ENCODE results near the gene ANAPC5.
A peak's percentile ranks its signal among the peaks of the same experiment; 100 is the strongest.

Gene ANAPC5, protein sequence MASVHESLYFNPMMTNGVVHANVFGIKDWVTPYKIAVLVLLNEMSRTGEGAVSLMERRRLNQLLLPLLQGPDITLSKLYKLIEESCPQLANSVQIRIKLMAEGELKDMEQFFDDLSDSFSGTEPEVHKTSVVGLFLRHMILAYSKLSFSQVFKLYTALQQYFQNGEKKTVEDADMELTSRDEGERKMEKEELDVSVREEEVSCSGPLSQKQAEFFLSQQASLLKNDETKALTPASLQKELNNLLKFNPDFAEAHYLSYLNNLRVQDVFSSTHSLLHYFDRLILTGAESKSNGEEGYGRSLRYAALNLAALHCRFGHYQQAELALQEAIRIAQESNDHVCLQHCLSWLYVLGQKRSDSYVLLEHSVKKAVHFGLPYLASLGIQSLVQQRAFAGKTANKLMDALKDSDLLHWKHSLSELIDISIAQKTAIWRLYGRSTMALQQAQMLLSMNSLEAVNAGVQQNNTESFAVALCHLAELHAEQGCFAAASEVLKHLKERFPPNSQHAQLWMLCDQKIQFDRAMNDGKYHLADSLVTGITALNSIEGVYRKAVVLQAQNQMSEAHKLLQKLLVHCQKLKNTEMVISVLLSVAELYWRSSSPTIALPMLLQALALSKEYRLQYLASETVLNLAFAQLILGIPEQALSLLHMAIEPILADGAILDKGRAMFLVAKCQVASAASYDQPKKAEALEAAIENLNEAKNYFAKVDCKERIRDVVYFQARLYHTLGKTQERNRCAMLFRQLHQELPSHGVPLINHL

DNA sequence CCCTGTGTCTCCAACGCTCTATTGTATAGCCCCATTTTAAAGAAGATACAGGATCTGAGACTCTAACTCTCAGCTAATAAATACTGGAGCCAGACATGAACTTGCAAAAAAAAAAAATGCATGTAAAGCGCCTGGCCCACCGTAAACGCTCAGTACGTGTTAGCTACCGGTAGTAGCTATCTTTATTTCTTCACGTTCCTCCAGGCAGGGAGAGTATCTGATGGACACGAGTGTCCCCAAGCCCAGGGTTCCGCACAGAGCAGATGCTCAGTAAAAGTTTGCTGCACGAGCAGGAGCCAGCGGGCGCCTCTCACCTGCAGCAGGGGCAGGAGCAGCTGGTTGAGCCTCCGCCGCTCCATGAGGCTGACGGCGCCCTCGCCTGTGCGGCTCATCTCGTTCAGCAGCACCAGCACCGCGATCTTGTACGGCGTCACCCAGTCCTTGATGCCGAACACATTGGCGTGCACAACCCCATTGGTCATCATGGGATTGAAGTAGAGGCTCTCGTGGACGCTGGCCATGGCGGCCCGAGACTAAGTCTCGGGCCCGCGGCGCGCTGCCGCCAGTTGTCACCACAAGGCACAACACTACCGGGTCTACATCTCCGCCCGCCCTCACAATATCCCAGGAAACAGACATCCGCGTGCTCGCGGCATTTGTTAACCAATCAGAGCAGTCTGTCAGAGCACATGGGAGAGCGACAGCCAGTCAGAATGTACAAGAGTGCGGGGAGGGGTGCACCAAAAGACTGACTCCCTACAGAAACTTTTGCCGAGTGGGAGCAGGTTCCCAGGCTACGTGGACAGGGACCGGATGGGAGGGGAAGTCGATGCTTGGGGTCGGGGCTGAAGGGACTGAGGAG lies at the start of gene ANAPC5:
TSS of gene ANAPC5 (minus strand) at position 592 of the 862 bp plus-strand sequence. CDS start at position 521, 71 bp downstream.
- TF ChIP-seq, protein P1, sequence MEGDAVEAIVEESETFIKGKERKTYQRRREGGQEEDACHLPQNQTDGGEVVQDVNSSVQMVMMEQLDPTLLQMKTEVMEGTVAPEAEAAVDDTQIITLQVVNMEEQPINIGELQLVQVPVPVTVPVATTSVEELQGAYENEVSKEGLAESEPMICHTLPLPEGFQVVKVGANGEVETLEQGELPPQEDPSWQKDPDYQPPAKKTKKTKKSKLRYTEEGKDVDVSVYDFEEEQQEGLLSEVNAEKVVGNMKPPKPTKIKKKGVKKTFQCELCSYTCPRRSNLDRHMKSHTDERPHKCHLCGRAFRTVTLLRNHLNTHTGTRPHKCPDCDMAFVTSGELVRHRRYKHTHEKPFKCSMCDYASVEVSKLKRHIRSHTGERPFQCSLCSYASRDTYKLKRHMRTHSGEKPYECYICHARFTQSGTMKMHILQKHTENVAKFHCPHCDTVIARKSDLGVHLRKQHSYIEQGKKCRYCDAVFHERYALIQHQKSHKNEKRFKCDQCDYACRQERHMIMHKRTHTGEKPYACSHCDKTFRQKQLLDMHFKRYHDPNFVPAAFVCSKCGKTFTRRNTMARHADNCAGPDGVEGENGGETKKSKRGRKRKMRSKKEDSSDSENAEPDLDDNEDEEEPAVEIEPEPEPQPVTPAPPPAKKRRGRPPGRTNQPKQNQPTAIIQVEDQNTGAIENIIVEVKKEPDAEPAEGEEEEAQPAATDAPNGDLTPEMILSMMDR (IDR thresholded peaks at IDR 0.05; ENCODE audit: insufficient read depth, low read length, poor library complexity, severe bottlenecking): no peak
- peak; percentile 93 for DNase-seq (ENCODE audit: extremely low read depth, insufficient read length)
- Histone ChIP-seq H3K27me3 (replicated peaks; ENCODE audit: control insufficient read depth, insufficient read depth, low read length) (no peaks in the 10 kb centered on the region), H3K4me3 (replicated peaks; ENCODE audit: low read depth, low read length) (peak within 1 kb of the TSS; percentile 84), H3K36me3 (ENCODE audit: control insufficient read depth, insufficient read depth, low read length) (no peaks in the 10 kb centered on the region; the same call in none of the 2 replicates)

DNA sequence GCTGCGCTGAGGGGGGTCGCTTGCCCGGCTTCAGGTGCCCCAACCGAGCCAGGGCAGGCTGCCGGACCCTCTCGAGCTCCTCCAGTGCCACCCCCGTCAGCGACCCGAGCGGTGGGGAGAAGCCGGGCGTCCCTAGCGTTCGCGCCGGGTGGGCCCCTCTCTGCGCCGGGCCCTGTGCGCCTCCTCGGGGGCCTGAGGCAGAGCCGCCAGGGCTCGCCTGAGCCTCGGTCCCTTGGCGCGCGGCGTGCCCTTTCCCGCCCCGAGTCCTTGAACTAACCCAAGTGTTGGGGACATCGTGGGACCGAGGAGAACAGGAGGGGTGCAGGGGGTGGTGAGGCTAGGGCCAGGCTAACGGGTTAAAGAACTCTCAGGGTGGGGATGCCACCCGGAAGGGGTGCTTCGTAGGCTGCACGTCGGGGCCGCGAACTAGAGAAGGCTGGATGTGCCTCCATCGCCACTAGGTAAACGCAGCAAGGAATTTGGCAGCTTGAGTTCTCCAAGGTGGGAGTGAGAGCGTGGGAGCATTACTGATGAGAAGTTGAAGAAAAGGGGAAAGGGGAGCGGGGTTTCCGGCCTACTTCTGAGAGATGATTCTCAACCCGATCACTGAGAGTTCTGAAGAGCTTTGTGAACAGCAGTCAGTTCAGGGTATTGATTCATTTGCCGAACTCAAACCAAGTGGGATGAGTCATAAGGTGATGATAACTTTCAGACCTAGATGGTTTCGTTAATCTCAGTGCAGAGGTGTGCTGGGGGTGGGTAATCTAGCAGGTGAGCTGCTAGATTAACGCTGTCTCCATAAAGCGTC lies 48.3 kb upstream of the ANAPC5 start:
- DNase-seq (ENCODE audit: extremely low read depth, insufficient read length): peak; percentile 69

DNA sequence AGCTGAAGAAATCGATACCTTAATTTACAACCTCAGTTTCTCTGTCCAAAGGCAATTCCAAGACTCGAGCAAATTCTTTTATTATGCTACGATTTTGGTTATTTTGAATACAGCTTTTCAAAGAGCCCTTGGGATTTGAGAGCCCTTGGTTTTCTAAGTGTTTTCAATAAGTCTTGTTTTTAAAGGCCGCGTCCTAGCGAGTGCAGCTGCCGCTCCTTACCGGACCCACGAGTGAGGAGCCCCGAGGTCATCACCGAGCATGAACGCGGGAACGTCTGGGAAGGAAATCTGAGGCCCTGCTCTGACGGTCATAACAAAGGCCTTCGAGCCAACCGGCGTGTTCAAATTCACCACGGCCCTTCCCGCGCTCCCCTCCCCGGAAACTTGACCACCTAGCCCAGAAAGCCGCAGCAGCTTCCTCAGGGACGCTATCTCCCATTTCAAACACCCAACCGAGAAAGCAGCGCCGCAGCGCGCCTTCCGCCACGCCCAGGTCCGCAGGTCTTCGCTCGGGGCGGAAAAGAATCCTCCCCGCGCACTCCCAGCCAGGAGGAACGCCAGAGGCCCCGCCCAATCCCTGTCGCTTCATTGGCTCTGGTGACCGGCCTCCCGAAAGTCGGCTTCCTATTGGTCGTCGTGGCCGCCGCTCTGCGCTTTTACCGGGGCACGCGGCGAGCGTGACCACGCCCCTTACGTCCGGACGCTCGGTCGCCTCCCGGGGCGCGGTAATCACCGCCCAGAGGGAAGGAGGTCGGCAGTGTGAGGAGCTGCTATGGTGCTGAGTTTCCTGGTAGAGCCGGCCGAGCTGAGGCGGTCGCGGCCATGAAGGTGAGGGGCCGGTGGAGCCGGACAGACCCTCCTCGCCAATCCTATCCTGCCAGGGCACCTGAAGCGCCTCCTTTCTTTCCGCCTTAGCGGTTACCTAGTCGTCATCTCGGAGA lies 47.5 kb upstream of the ANAPC5 start, which contains the start of gene RNF34:
TSS of gene RNF34 (plus strand) at position 728 of the 941 bp plus-strand sequence. CDS start at position 823, 95 bp downstream.
- TF ChIP-seq, protein P1 (IDR thresholded peaks at IDR 0.05; ENCODE audit: insufficient read depth, low read length, poor library complexity, severe bottlenecking): no peak
- Histone ChIP-seq H3K27me3 (replicated peaks; ENCODE audit: control insufficient read depth, insufficient read depth, low read length) (no peaks in the 10 kb centered on the region), H3K4me3 (replicated peaks; ENCODE audit: low read depth, low read length) (peak within 1 kb of the TSS; percentile 88), H3K36me3 (ENCODE audit: control insufficient read depth, insufficient read depth, low read length) (peaks cover under 1% of the 10 kb centered on the region)
- peak; percentile 99 for DNase-seq (ENCODE audit: extremely low read depth, insufficient read length)

More for the DNA sequence above, 48.3 kb upstream of the ANAPC5 start:
- TF ChIP-seq, protein P1 (IDR thresholded peaks at IDR 0.05; ENCODE audit: insufficient read depth, low read length, poor library complexity, severe bottlenecking): no peak
- peaks cover 6% of the 10 kb centered on the region for H3K36me3 ChIP-seq (ENCODE audit: control insufficient read depth, insufficient read depth, low read length)
- peak overlapping the region; percentile 88 for H3K4me3 ChIP-seq (replicated peaks; ENCODE audit: low read depth, low read length)
- H3K27me3 ChIP-seq (replicated peaks; ENCODE audit: control insufficient read depth, insufficient read depth, low read length): no peaks in the 10 kb centered on the region

DNA sequence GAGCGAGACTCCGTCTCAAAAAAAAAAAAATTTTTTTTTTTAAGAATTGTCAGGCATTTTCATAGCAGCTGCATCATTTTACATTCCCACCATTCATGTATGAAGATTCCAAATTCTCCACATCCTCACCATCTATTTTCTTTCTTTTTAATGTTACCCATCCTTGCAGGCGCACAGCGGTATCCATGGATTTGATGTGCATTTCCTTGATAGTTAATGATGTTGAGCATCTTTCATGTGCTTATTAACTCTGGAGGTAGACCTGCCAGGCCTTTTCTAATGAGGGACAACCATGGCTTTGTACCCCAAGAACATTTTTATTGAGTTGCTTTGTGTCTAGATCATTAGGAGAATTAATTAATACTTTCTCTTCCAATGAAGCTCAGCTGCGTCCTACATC lies 46.1 kb upstream of the ANAPC5 start:
- H3K36me3 ChIP-seq (ENCODE audit: control insufficient read depth, insufficient read depth, low read length): no peaks in the 10 kb centered on the region
- H3K4me3 ChIP-seq (replicated peaks; ENCODE audit: low read depth, low read length): no peak overlapping the region
- H3K27me3 ChIP-seq (replicated peaks; ENCODE audit: control insufficient read depth, insufficient read depth, low read length): no peaks in the 10 kb centered on the region
- no peak for DNase-seq (ENCODE audit: extremely low read depth, insufficient read length)
- TF ChIP-seq, protein P1 (IDR thresholded peaks at IDR 0.05; ENCODE audit: insufficient read depth, low read length, poor library complexity, severe bottlenecking): no peak
